SJCRH30 (cell line): Measurements from ENCODE around the gene SNX8. TPM values are rescaled to one million over a fixed set of nuclear protein-coding genes. Genes with fewer than 3 reads are reported as not detected.

ENCODE experiments used
- DNase-seq, 2 experiments: peaks; one replicate each; pipeline ENCODE4 v3.0.0-alpha.2; 2015 to 2020
- H3K27ac ChIP-seq: fragments of 250-450 bp; sonication (Bioruptor Pico); 2 replicates; pipeline ENCODE4 v1.5.1; 2020; ENCODE audit warnings: mild to moderate bottlenecking, moderate library complexity
- H3K27me3 ChIP-seq: fragments of 250-450 bp; sonication (Bioruptor Pico); 2 replicates; pipeline ENCODE4 v1.5.1; 2020; ENCODE audit warnings: mild to moderate bottlenecking, moderate library complexity
- H3K36me3 ChIP-seq: fragments of 250-450 bp; sonication (Bioruptor Pico); 2 replicates; pipeline ENCODE4 v1.5.1; 2020; ENCODE audit warnings: mild to moderate bottlenecking, moderate library complexity
- H3K4me1 ChIP-seq: fragments of 250-450 bp; sonication (Bioruptor Pico); 2 replicates; pipeline ENCODE4 v1.5.1; 2020; ENCODE audit warnings: mild to moderate bottlenecking, moderate library complexity
- H3K4me3 ChIP-seq: fragments of 250-450 bp; sonication (Bioruptor Pico); 2 replicates; pipeline ENCODE4 v1.5.1; 2020; ENCODE audit warnings: mild to moderate bottlenecking, moderate library complexity
- H3K9me3 ChIP-seq: fragments of 250-450 bp; sonication (Bioruptor Pico); replicated peaks from 2 replicates; pipeline ENCODE4 v1.5.1; 2020; ENCODE audit warnings: mild to moderate bottlenecking, moderate library complexity
- total RNA-seq: library from RNA; depleted of rRNA; stranded (reverse); fragments of >200 nt; shearing (Covaris generic); gene quantifications from 2 replicates; pipeline ENCODE4 v1.2.3, GENCODE V29; 2014

The SNX8 gene
- total RNA-seq, 1 experiment from 2014 or later: 18.0 TPM

- no peak for DNase-seq
- no peaks in the 10 kb centered on the region for H3K4me1 ChIP-seq
- H3K4me3 ChIP-seq: no peak overlapping the region
- no peaks in the 10 kb centered on the region for H3K27me3 ChIP-seq
- no peak overlapping the region for H3K27ac ChIP-seq
- no peaks in the 10 kb centered on the region for H3K9me3 ChIP-seq
- H3K36me3 ChIP-seq: peaks cover 9% of the 10 kb centered on the region
Observed at GRCh38 chr7:2255145-2256139, 58.8 kb downstream of the SNX8 start.

GRCh38 chr7:2254429-2255144 lies 59.7 kb downstream of the SNX8 start:
- no peak for DNase-seq
- Histone ChIP-seq H3K27me3 (no peaks in the 10 kb centered on the region), H3K4me3 (no peak overlapping the region), H3K27ac (no peak overlapping the region), H3K9me3 (no peaks in the 10 kb centered on the region), H3K4me1 (no peaks in the 10 kb centered on the region), H3K36me3 (peaks cover 9% of the 10 kb centered on the region)

GRCh38 chr7:2253525-2254244 lies 60.6 kb downstream of the SNX8 start:
- Histone ChIP-seq H3K27me3 (no peaks in the 10 kb centered on the region), H3K4me3 (no peak overlapping the region), H3K36me3 (peaks cover 9% of the 10 kb centered on the region), H3K27ac (no peak overlapping the region), H3K9me3 (no peaks in the 10 kb centered on the region), H3K4me1 (no peaks in the 10 kb centered on the region)
- DNase-seq: no peak

- no peak overlapping the region for H3K4me3 ChIP-seq
- DNase-seq: no peak
- peaks cover 9% of the 10 kb centered on the region for H3K36me3 ChIP-seq
- H3K9me3 ChIP-seq: no peaks in the 10 kb centered on the region
- no peaks in the 10 kb centered on the region for H3K4me1 ChIP-seq
- H3K27me3 ChIP-seq: no peaks in the 10 kb centered on the region
- H3K27ac ChIP-seq: no peak overlapping the region
Observed at GRCh38 chr7:2253021-2253420, 61.2 kb downstream of the SNX8 start.

- DNase-seq: no peak
Observed at GRCh38 chr7:2251841-2252771, 62.1 kb downstream of the SNX8 start.

GRCh38 chr7:2251381-2251780 lies 62.9 kb downstream of the SNX8 start:
- peaks cover 5% of the 10 kb centered on the region for H3K36me3 ChIP-seq
- no peak overlapping the region for H3K27ac ChIP-seq
- DNase-seq: no peak
- no peaks in the 10 kb centered on the region for H3K27me3 ChIP-seq
- H3K4me1 ChIP-seq: no peaks in the 10 kb centered on the region
- no peak overlapping the region for H3K4me3 ChIP-seq
- no peaks in the 10 kb centered on the region for H3K9me3 ChIP-seq

More at GRCh38 chr7:2251841-2252771, 62.1 kb downstream of the SNX8 start:
- no peak overlapping the region for H3K4me3 ChIP-seq
- H3K27me3 ChIP-seq: no peaks in the 10 kb centered on the region
- H3K4me1 ChIP-seq: no peaks in the 10 kb centered on the region
- H3K9me3 ChIP-seq: no peaks in the 10 kb centered on the region
- no peak overlapping the region for H3K27ac ChIP-seq
- H3K36me3 ChIP-seq: peaks cover 5% of the 10 kb centered on the region

GRCh38 chr7:2249744-2250323 lies 64.4 kb downstream of the SNX8 start:
- Histone ChIP-seq H3K9me3 (no peaks in the 10 kb centered on the region), H3K36me3 (peaks cover 5% of the 10 kb centered on the region), H3K27me3 (no peaks in the 10 kb centered on the region), H3K27ac (no peak overlapping the region), H3K4me3 (no peak overlapping the region), H3K4me1 (no peaks in the 10 kb centered on the region)
- DNase-seq: no peak

GRCh38 chr7:2248984-2249694 lies 65.1 kb downstream of the SNX8 start:
- Histone ChIP-seq H3K27me3 (no peaks in the 10 kb centered on the region), H3K4me3 (no peak overlapping the region)
- DNase-seq: peak; percentile 77

GRCh38 chr7:2247141-2247995 lies 66.9 kb downstream of the SNX8 start:
- H3K4me3 ChIP-seq: no peak overlapping the region
- DNase-seq: peak; percentile 37 to 64
- peaks cover 5% of the 10 kb centered on the region for H3K36me3 ChIP-seq
- H3K4me1 ChIP-seq: peaks cover 7% of the 10 kb centered on the region; the same call in 1 of the 2 replicates
- H3K9me3 ChIP-seq: no peaks in the 10 kb centered on the region
- H3K27ac ChIP-seq: no peak overlapping the region
- no peaks in the 10 kb centered on the region for H3K27me3 ChIP-seq

More at GRCh38 chr7:2248984-2249694, 65.1 kb downstream of the SNX8 start:
- no peak overlapping the region for H3K27ac ChIP-seq
- peaks cover 5% of the 10 kb centered on the region for H3K36me3 ChIP-seq
- H3K9me3 ChIP-seq: no peaks in the 10 kb centered on the region
- no peaks in the 10 kb centered on the region for H3K4me1 ChIP-seq

- H3K9me3 ChIP-seq: no peaks in the 10 kb centered on the region
Observed at GRCh38 chr7:2245883-2246675, 68.2 kb downstream of the SNX8 start.

GRCh38 chr7:2244404-2244995 lies 69.7 kb downstream of the SNX8 start:
- Histone ChIP-seq H3K9me3 (no peaks in the 10 kb centered on the region), H3K4me3 (no peak overlapping the region), H3K36me3 (peaks cover under 1% of the 10 kb centered on the region; the same call in 1 of the 2 replicates), H3K4me1 (peaks cover 7% of the 10 kb centered on the region; the same call in 1 of the 2 replicates), H3K27me3 (no peaks in the 10 kb centered on the region), H3K27ac (no peak overlapping the region)
- no peak for DNase-seq

More at GRCh38 chr7:2245883-2246675, 68.2 kb downstream of the SNX8 start:
- Histone ChIP-seq H3K4me3 (no peak overlapping the region), H3K4me1 (peaks cover 7% of the 10 kb centered on the region; the same call in 1 of the 2 replicates), H3K27ac (no peak overlapping the region), H3K27me3 (no peaks in the 10 kb centered on the region), H3K36me3 (no peaks in the 10 kb centered on the region)
- DNase-seq: no peak
